GM21447 (cell line): ENCODE measurements around the gene GORAB.

ENCODE experiments used
- ATAC-seq: cut with Tn5 transposase; IDR thresholded peaks from one replicate; pipeline ENCODE4 v1.9.1; 2021; ENCODE audit not compliant: unreplicated experiment

Gene GORAB

GRCh38 chr1:170537798-170538503 lies 6.0 kb downstream of the GORAB start:
- no peak for ATAC-seq

GRCh38 chr1:170538687-170539086 lies 6.7 kb downstream of the GORAB start:
- no peak for ATAC-seq

DNA sequence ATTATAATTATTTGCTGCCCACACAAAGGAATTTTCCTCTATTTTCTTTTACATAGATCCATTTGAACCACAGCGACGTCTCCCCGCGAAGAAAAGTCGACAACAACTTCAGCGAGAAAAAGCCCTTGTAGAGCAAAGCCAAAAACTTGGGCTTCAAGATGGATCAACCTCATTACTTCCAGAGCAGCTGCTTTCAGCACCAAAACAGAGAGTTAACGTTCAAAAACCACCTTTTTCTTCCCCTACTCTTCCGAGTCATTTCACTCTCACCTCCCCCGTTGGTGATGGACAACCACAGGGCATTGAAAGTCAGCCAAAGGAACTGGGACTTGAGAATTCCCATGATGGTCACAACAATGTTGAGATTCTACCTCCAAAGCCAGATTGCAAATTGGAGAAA lies 7.2 kb downstream of the GORAB start:
- no peak for ATAC-seq

DNA sequence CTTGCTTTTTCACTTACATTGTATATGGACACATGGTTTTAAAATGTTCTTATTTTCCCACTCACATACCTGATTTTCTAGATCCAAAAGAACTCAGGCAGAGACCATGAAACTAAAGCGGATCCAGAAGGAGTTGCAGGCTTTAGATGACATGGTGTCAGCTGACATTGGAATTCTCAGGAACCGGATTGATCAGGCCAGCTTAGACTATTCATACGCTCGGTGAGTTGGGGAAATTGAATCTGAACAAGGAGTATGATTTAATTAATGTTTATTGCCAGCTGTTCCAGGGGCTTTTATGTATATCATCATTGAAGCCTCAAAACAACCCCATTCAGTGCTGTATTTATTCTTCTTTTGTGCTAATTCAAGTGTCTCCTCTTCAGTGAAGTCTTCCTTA lies 12.7 kb downstream of the GORAB start:
- no peak for ATAC-seq

DNA sequence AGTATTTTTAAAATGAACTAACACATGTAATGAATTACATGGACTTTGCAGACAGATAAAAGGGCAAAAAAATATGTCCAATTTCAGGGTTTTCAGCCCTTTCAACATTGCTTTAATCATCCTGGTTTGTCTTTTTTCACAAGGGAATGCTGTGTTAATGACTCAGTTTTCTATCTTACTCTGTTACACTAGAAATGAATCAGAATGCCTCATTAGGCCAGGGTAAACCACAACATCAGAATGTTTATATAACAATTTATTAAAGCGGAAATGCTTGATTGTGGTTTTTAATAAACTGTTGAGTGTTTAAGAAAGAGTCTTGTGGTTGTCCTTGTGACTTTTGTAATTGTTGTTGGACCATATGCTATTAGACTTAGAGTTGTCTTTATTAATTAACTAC lies 13.5 kb downstream of the GORAB start:
- ATAC-seq, result no peak

- no peak for ATAC-seq
These were observed 15.3 kb downstream of the GORAB start for GRCh38 chr1:170547255-170547654.

- no peak for ATAC-seq
These were observed 16.5 kb downstream of the GORAB start for GRCh38 chr1:170548497-170548896.

DNA sequence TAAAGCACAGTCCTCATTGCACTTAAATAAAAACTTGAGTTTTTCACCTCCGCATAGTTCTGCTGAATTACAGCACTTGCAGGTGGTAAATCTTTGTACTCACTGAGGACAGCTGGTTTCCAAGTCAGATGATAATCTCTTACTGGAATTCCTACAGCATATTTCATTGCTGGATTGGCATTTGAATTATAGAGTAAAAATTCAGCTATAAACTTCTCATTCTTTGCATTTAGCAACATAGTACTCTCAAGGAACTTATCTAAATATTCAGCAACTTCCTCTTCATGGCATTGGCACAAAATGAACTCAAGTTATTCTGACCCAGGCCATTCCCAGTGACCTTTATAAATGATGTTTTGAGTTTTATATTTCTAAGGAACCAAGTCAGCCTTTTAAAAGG lies 23.4 kb downstream of the GORAB start:
- ATAC-seq, result no peak

DNA sequence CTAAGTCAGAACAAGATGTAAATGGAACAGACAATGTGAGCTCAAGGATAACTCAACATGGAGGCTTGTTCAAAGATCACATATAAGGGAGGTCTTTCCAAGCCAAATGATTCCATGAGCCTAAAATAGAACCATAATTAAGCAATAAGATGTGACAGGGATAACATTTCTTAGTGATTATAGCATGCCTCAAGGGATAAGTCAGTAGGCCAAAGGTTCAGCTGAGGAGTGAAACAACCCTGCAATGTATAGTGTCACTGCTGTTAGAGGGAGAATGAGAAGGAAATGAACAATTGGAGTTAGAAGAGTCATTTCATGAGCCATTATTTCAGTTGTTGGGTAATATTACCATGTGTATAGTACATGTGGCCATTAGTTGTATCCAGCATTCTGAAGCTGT lies 25.0 kb downstream of the GORAB start:
- no peak for ATAC-seq

GRCh38 chr1:170558731-170559130 lies 26.8 kb downstream of the GORAB start:
- no peak for ATAC-seq

GRCh38 chr1:170559166-170559565 lies 27.2 kb downstream of the GORAB start:
- no peak for ATAC-seq

- no peak for ATAC-seq
These were observed 28.8 kb downstream of the GORAB start for GRCh38 chr1:170560681-170561285.

- ATAC-seq, result no peak
These were observed 30.8 kb downstream of the GORAB start for GRCh38 chr1:170562646-170563338.

DNA sequence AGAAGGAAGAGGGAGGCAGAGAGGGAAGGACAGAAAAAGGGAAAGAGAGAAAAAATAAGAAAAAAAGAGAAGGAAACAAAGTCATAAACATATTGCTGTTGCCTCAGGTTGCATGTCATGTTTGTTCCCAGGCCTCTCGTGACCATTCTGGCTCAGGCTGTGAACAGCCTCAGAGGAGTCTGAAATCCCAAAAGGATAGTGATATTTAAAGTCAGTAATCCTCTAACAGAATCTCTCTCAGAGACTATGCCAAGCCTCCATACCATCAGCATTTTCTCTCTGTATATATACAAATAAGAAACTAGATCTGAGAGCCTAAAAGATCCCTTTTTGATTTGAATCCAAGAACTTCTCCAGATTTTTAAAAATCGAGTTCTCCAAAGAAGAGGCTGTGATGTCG lies 35.2 kb downstream of the GORAB start:
- ATAC-seq, result no peak

DNA sequence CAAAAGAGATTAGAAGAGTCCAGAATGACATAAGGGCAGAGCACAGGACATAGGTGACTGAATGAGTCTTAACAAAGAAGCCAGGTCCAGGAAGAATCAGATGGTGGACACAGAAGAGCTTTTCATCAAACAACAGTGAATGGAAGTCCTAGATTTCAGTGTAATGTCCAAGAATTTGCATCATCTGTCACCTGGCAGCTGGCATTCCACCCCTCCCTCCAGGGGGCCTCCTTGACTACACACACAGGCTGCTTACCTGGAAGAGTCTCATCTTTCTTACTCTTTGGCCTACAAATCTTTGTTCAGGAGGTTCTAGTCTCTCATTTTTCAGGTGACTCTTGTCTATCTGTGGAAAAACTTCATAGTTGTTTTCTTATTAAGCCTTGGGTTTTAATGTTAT lies 36.2 kb downstream of the GORAB start:
- ATAC-seq, result no peak

DNA sequence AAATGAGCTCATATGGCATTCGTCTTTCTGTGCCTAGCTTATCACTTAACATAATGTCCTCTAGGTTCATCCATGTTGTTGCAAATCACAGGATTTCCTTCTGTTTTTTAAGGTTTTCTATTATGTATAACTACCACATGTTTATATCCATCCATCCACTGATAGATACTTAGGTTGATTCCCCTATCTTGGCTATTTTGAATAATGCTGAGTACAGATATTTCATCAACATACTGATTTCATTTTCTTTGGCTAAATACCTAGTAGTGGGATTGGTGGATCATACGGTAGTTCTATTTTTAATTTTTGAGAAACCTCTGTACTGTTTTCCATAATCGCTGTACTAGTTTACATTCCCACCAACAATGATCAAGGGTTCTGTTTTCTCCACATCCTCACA lies 45.0 kb downstream of the GORAB start:
- ATAC-seq, result no peak

DNA sequence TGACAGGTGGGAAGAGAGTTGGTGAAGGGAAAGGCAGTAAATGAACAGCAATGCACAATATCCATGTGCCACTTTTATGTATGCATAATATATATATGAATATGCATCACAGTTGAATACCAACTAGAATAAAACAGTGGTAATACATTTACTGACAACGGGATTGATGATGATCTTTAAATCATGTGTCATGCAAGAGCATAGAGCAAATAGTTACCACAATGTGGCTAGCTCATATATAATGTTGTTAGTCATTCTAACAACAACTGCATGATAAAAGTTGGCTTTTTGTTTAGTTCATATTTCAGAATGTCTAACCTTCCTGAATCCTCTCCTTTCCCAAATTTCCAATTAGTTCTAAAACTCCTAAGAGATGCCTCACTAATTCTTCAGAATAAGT lies 46.4 kb downstream of the GORAB start:
- no peak for ATAC-seq

GRCh38 chr1:170580636-170581440 lies 48.9 kb downstream of the GORAB start:
- no peak for ATAC-seq

- no peak for ATAC-seq
These were observed 51.2 kb downstream of the GORAB start for GRCh38 chr1:170583186-170583585.

GRCh38 chr1:170586321-170587252 lies 54.6 kb downstream of the GORAB start:
- no peak for ATAC-seq

DNA sequence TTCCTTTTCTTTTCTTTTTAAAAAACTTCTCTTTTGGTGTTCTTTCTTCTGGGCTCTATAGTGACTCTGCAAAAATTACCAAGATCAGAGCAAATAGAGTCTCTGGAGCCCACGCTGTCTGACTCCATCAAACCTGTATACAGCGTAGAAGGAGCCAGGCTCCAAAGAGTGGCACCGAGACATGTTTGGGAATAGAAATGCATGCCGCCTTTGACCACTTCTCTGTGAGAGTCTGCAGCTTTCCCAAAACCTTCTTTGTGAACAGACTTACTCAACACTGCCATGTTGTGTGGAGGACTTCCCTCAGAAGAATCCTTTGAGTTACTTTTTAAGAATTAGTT lies 55.3 kb downstream of the GORAB start:
- no peak for ATAC-seq
